NCI-H2171 treated with DMSO at 0.1 percent for 48 hours (cell line): ENCODE data around the gene CDH13.
A peak's percentile ranks its signal among the peaks of the same experiment; 100 is the strongest.

Experiments
- DNase-seq: peaks from one replicate; lab custom pipeline; 2025; lab: John Stamatoyannopoulos, UW

CDH13 gene

GRCh38 chr16:83356266-83356665 lies 729.5 kb downstream of the CDH13 start:
- DNase-seq: peak; percentile 46

DNA sequence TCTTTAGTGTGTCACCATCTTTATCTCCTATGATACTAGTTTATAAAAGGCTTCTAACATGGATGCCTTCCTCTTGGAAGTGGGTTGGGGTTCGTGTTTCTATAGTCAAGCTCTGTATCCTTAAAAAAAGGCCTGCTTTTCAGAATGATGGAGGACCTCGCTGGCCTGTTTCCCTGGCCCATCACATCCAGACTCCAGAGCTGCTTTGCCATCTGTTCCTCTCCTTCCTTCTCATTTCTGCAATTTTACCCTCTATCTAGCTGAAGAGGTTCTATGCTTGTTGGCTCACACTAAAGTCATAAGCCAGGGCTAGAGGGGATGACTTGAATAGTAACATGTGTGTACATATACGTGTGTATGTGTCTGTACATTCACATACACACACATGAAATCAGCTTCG lies 730.2 kb downstream of the CDH13 start:
- DNase-seq: no peak

DNA sequence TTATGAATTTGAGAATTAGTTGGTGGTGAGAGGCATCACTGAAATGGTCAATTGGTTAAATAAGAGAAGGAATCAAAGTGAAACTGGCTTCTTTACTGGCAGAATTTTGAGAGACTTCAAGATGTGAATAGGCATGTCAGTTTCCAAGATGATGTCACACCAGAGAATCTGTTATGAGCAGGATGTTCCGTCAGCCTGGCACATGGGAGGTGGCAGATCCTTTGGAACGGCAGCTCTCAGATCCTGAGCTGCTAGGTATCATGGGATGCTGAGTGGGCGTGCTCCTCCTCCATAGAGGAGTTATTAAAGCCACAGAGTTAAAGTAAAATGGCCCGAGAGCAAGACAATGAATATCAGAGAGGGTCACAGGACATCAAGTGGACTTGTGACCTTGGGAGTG lies 736.8 kb downstream of the CDH13 start:
- DNase-seq: no peak

DNA sequence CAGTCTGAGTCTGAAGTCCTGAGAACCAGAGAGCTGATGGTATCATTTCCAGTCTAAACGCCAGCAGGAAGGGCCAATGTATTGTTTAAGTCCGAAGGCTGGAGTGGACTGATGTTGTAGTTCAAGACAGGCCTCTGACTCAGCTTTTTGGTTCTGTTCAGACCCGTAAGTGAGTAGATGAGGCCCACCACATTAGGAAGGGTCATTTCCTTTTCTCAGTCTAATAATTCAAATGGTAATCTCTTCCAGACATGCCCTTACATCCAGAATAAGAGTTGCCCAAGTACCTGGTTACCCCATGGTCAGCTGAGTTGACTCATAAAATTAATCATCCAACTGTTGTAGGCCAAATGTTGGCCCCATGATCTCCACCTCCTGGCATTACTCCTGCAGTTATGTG lies 738.4 kb downstream of the CDH13 start:
- DNase-seq: no peak

DNA sequence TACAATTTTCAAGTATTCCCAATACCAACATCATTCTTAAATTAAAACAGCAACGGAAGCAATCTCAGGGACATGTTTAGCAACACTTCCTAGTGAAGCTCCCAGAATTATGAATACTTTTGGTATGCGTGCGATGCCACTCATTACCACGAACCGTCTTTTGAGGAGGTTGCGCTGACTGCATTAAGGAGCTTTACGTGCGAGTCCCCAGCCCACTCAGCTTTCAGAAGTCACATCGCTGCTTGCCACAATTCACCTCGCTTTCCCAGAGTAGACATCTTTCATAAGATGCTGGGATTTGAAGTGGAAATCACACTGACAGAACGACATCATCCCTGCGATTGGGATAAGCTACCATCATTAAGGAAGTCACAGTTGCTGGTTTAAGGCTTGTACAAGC lies 739.5 kb downstream of the CDH13 start:
- DNase-seq: no peak

- no peak for DNase-seq
These were observed 748.2 kb downstream of the CDH13 start for GRCh38 chr16:83374979-83375378.

GRCh38 chr16:83389751-83390150 lies 763.0 kb downstream of the CDH13 start:
- DNase-seq: no peak

DNA sequence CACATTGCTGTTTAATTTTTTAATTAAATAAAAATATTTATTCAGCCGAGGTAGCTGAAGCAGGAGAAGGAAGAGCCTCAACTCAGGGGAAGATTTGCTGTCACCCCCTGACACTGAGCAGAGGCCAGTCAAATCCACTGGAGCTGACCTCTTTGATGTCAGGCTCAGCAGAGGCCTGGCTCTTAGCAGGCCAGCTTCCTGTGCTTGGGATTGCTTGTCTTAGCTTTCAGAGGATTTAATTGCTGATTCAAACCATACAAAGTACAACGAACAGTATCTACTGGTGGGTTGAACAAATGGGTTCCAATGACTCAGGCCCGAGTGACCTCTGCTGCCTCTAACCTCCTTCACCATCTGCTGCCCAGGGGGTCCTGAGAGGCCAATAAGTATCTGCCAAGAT lies 764.0 kb downstream of the CDH13 start:
- no peak for DNase-seq

DNA sequence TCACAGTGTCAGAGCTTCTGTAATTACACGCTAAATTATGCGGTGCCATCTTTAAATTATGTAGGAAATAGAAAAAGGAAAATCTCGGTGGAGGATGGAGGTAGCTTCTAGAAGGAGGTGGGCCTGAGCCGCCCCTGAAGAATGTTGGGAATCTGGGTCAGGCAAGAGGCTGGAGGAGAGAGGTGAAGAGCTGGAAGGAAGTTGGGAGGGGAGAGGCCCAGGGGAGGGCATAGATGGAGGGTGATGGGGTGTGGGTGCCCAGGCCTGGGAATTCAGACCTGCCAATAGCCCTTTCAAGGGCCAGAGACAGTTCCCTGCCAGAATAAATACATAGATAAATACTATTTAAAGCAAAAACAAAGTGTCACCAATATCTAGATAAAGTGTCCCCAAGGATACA lies 766.0 kb downstream of the CDH13 start:
- DNase-seq: no peak

DNA sequence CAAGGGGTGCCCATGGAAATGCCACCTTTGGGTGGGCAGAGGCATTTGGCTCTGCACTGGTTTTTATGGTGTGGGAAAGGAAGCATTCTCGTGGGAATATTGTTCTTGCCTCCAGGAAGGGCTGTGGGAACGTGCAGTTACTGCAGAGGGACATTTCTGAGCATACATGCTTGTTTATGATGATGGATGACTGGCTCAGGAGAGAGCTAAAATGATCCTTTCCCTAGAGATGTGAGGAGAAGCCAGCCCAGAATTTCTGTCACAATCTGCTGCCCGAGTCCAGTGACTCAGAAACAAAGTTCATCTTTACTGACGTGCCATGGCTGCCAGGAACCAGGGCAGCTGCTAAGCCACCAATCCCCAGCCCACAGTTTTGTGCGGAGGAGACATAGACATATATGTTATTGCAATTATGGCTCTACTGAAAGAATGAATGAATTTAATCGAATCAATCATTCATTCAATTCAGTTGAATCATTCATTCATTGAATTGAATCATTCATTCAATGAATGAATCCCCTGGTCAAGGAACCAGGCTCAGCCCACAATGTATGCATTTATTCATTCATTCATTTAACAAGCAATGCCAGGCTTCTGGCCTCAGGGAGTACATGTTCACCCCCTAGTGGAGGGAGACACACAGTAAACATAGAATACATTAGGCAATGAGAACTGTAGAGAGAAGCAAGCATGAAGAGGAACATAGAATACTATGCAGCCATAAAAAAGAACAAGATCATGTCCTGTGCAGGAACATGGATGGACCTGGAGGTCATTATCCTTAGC lies 766.6 kb downstream of the CDH13 start:
- DNase-seq: no peak

- DNase-seq: no peak
These were observed 771.0 kb downstream of the CDH13 start for GRCh38 chr16:83397601-83398291.

- DNase-seq: no peak
These were observed 773.5 kb downstream of the CDH13 start for GRCh38 chr16:83400234-83400633.

- DNase-seq: no peak
These were observed 775.5 kb downstream of the CDH13 start for GRCh38 chr16:83402160-83402814.

DNA sequence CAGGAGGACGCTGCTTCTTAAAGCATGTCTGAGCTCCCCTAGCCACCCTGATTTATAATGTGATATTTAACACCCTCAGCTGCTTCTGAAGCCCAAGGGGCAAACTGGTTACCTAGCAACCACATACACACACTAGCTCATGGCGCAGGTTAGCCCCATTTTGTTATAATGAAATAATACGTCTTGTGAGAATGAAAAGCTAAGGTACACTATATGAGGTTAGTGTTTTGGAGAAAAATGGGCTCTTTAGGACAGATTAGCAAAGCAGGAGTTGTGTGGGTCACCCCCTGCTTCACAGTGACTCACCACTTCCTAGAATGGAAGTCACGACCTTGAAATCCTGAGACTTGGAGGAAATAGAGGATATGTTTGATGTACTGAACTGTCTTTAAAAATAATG lies 776.2 kb downstream of the CDH13 start:
- peak; percentile 5 for DNase-seq

DNA sequence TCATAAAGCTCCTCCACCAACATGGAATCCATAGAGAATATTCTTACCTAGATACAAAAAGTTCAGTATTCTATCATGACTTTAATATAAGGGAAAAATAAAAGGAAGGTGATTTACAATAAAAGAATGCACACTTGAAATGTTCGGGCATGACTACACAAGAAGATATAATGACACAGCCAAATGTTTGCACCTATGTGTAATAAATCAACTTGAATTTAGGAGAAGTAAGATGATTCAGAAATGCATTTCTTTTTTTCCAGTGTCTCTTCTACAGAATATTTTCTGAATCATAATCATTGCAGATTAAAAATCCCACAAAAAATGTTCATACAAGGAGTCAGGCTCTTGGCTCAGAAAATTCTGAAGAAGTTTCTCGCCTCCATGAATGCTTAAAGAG lies 777.0 kb downstream of the CDH13 start:
- no peak for DNase-seq

DNA sequence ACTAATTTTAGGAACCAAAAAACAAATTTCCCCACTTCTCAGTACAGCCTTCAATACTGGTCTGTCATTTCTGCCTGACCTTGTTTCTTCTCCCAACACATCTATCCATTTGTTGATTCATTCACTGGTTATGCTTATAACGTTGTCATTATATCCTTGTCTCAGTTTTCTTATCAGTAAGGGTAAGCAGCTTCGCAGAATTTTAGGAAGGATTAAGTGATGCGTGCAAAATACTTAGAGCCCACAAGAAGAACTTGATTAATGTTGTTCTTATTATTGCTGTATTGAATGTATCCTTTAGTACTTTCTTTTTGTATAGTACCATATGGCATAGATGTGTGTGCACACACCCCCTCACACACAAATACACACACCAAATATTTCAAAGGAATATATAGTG lies 777.5 kb downstream of the CDH13 start:
- no peak for DNase-seq

DNA sequence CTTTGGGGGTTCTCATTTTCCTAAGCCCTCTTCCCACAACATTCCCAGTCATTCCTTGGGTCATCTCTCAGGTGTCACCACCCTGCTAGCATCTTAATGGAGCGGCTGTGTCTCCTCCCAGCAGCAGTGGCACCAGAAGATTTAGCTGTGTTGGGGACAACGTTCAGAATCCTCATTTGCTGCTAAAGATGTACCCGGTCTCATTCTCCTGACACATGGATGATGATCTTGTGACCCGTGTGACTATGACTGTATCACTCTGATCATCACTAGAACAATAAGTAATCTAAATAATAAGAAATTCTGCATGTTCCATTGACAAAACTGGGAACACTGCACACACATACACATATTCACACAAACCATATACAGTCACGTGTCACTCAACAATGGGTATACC lies 781.2 kb downstream of the CDH13 start:
- no peak for DNase-seq

- no peak for DNase-seq
These were observed 782.6 kb downstream of the CDH13 start for GRCh38 chr16:83409347-83409746.

GRCh38 chr16:83418565-83418964 lies 791.8 kb downstream of the CDH13 start:
- DNase-seq: no peak

GRCh38 chr16:83420206-83420760 lies 793.5 kb downstream of the CDH13 start:
- no peak for DNase-seq

GRCh38 chr16:83433201-83433600 lies 806.4 kb downstream of the CDH13 start:
- no peak for DNase-seq

DNA sequence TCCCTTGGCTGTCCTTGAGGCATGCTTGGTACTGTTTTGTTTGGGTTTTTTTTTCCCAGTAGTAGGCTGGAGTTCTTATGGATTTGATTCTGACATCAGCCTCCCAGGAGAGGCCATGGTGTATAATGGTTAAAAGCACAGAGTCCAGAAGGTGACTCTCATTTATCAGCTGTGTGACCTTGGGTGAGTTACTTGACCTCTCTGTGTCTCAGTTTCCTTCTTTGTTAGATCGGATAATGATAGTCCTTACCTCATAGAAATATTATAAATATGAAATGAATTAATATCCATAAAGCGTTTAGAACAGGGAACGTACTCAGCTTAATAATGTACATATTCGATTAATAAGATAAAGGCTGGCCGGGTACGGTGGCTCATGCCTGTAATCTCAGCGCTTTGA lies 810.3 kb downstream of the CDH13 start:
- no peak for DNase-seq

- DNase-seq: no peak
These were observed 811.6 kb downstream of the CDH13 start for GRCh38 chr16:83438326-83438725.
